Stimulated activated CD8-positive, alpha-beta memory T cell treated with anti-CD3 and anti-CD28 coated beads, Interleukin-4, amount 100 ng/mL, for 24 hours (primary cell): Measurements from ENCODE around the gene PIN4.
"Not testable (repeated sequence)": the region's sequence is repeated elsewhere in the genome, so short reads cannot be mapped to it uniquely, and the experiment has no call there.

Experiments used
- DNase-seq: peaks from one replicate; pipeline ENCODE4 v3.0.0-alpha.2; 2020; ENCODE audit warnings: low read depth

The PIN4 gene

GRCh38 chrX:72202792-72203401 lies 21.3 kb downstream of the PIN4 start:
- DNase-seq, result no peak

- DNase-seq, result no peak
Observed at GRCh38 chrX:72203421-72203820, 21.9 kb downstream of the PIN4 start.

DNA sequence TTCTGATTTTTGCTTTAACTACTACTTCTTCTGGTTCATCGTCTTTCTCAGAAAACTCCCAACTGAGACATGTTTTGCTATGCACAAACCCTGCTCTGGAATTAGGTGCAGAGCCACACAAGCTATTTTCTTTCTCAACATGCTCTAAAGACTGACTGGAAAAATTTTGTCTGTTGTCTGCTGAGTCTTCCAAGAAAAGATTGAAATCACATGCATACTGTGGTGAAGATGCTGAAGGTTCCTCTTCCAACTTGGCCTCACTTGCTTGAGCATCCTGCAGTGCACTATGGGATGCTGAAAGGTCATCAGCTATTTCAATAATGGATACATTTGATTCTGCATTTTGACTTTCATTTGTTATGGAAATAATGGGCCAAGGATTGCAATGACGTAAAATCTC lies 24.1 kb downstream of the PIN4 start:
- DNase-seq, result no peak

DNA sequence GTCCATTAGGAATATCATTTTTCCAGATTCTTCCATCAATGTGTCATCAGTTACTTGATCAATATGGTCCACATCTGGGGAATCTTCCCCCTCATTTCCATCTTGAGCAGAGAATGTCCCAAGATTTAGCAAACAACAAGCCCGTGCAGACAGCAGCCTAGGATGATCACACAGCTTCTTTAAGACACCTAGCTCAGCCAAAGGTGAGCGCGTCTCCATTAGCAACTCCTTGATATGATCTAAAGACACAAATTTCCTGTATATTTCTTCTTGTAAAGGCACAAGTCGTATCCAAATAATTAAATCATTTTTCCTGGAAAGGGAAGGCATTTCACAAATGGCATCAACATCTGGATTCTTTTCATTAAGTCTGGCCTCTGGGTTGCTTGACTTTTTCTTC lies 25.8 kb downstream of the PIN4 start:
- DNase-seq, result no peak

- DNase-seq, result no peak
Observed at GRCh38 chrX:72208126-72208800, 26.7 kb downstream of the PIN4 start.

- DNase-seq, result no peak
Observed at GRCh38 chrX:72216973-72217372, 35.4 kb downstream of the PIN4 start.

DNA sequence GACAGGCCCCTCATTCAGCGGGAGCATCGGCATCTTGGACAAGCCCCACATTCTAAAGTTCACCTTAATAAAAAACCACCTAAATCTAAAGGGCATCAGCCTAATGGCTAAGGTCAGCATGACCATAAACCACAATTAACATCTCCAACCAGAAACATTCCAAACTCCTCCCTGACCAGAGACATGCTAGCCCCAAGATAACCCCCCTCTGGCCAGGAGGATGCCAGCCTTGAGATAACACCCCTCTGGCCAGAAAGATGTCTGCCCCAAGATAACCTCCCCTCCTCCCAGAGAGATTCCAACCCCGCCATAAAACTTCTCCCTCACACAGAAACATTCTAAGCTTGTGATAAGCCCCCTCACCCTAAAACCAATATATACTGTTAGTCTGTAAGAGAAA lies 38.8 kb downstream of the PIN4 start:
- not testable (repeated sequence) for DNase-seq

- no peak for DNase-seq
Observed at GRCh38 chrX:72230290-72230689, 48.7 kb downstream of the PIN4 start.

DNA sequence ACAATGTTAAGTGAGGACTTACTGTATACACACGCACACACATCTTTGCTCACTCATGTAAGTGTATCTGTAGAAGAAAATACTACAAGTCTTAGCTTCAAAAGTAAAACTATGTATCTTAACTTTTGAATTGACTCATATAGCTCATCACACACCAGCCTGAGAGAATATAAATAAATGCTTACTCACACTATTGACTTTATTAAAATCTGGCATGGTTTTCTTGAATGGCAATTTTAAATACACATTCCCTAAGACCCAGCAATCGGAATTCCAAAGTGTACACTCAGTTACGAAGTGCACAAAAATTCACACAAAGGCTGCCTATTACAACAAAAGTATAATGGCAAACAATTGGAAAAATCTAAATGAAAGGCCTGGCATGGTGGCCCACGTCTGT lies 55.3 kb downstream of the PIN4 start:
- DNase-seq, result no peak

DNA sequence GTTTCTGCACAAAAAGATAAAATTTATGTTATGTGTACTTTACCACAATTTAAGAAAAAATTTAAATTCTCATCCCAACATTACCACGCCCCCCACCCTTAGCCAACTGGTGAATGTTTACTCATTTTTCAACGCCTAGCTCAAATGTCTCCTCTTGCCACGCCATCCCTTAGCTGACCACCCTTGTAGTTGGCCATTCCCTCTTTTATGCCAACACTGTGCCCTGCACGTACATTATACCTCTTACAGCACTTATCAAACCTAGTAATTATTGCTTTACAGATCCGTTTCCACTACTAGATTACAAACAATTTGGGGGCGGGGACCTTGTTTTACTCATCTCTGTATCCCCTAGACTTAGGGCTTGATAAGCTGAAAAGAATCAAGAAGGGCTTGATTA lies 56.6 kb downstream of the PIN4 start:
- no peak for DNase-seq

- peak; percentile 78 for DNase-seq
Observed at GRCh38 chrX:72238721-72239475, 57.3 kb downstream of the PIN4 start, which contains the start of gene ERCC6L. Gene ERCC6L, minus strand, starts transcription at chrX:72239027. Its CDS starts 116 bp downstream, at chrX:72238911.

GRCh38 chrX:72240976-72241375 lies 59.4 kb downstream of the PIN4 start:
- DNase-seq, result no peak

DNA sequence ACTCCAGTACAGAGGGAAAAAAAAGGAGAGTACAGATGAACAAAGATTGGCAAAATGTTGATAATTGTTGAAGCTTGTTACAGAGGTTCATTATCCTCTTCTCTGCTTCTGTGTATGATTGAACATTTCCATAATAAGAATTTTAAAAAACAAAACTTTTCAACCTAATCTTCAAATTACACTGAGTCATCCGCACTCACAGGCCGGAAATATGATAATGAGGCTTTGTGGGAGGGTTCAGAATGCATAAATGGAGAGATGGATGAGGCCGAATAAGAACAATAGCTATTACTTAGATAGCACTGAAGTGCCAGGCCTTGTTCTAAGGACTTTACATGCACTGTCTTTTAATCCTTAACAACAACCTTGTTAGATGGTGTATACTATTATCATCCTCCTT lies 61.9 kb downstream of the PIN4 start:
- no peak for DNase-seq

DNA sequence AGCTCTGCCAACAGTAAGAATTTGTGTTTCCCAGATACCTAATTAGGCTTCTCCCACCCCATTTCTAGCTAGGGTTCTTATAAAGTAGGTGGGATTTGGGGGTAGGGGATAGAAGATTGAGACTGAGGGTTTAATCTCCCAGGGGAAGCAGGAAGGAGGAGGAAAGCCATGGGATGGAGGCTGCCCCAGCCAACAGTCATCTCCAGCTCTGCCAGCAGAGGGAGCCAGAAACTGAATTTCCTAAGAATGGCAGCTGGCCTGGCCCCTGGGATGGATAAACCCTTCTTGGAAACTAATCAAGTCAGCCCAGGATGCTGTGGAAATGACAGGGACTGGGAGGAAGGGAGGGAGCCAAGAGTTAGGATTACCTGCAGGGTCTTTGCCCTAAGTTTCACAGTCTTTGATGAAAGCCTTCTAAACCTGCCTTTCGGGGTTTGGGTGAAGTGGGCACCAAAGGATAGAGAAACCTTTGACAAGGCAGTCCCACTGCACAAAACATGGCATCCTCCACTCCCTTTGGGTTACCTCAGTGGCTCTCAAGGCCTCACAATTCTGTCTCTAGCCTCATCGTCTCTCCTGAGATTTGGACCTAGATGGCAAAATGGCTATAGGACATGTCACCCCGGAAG lies 64.0 kb downstream of the PIN4 start:
- DNase-seq, result peak; percentile 31

DNA sequence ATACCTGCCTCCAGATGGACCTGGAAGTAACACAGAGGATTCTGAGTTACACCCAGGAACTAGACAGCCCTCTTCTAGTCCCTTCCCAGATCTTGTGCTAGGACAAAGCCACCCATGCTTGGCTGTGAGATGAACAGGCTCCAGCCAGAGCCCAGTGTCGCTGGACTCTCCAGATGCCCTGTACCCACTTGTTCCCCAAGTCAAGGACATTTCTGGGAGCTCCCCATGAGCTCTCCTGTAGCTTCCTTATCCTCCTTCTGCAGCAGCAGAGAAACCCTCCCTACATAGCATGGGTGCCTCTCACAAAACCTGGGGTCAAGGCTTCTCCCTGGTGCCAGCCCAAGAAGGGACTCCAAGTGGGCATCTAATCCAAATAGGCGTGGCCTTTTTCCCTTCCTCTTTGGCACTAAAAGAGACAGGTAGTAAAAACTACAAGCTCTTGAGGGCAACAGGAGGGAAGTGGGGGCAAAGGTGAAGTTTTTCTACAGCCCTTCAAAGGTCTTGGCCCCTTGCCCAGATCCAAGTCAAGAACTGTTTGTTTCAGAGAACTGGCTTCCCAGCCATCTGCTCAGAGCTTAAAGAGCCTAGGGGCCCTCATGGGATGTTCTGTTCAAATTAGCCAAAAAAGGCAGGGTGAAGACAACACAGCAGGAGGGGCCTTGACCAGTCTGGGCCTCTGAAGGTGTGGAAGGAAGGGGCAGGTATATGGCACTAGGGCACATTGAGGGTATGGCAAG lies 65.8 kb downstream of the PIN4 start:
- no peak for DNase-seq
